ENCODE data around the gene SAP30L.
A peak's percentile ranks its signal among the peaks of the same experiment; 100 is the strongest.

SAP30L gene, protein sequence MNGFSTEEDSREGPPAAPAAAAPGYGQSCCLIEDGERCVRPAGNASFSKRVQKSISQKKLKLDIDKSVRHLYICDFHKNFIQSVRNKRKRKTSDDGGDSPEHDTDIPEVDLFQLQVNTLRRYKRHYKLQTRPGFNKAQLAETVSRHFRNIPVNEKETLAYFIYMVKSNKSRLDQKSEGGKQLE

DNA sequence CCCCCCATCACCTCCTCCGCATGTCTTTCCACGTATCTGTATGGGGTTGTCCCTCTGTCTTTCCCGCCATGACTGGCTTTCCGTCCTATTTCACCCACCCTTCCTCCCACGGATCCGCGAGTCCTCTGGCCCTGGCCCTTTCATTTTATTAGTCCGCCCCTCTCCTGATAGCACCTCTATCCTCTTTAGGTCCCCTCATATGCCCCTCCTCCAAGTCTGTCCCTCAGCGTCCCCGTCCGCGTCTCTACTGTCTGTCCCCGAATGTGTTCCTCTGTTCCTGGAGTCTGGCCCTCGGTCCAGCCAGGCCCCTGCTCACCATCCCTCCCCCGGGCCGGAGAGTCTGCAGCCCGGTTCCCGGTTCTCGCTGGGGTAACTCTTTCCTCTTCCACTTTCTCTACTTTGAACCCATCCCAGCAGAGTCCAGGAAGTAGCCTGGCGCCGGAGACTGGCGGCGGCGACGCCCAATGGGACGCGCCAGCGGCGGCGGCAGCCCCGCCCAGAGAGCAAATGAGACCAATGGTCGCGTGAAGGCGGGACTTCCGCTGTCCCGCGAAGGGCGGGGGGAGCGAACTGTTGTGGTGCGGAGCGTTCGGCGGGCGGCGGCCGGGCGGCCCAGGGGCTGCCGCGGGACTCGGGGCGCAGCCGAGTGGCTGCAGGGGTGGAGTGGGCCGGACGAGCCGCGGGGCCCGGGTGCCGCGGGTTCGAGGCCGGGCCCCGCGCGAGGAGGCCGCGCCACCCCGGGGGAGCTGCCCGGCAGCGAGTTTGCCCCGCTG, at the start of gene SAP30L:
TSS of gene SAP30L (plus strand) at position 576 of the 773 bp plus-strand sequence. CDS start 608 bp downstream, outside the sequence.
- Histone ChIP-seq H3K4me3 (ENCODE audit: low read length) (peak within 1 kb of the TSS; percentile 81), H3K36me3 (ENCODE audit: insufficient read depth, low read length) (peaks cover 21% of the 10 kb centered on the region), H3K27me3 (ENCODE audit: insufficient read depth, low read length) (no peaks in the 10 kb centered on the region), H3K9me3 (ENCODE audit: low read length) (no peaks in the 10 kb centered on the region), H3K4me1 (ENCODE audit: insufficient read depth, low read length) (peaks cover 13% of the 10 kb centered on the region), H2AFZ (ENCODE audit: low read depth, low read length) (peak within 1 kb of the TSS; percentile 77)

DNA sequence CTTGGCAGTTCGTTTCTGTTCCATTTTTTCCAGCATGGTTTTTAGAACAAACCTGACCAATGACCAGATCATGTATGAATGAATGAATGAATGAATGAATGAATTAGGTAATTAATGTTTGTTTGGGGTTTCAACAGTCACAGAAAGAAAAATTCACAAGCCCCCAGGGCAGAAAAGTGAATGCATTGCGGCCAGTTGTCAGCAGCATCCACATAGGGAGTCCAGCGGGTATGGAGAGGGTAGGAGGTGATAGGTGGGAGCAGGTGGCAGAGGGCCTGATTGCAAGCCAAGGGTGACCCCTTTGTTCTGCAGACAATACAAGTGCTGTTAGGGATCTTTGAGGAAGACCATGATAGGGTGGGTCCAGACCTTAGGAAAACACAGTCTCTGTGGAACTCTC, 49.7 kb upstream of the SAP30L start:
- Histone ChIP-seq H3K4me3 (ENCODE audit: low read length) (no peak overlapping the region), H3K4me1 (ENCODE audit: insufficient read depth, low read length) (peaks cover 3% of the 10 kb centered on the region), H3K9me3 (ENCODE audit: low read length) (no peaks in the 10 kb centered on the region), H3K36me3 (ENCODE audit: insufficient read depth, low read length) (no peaks in the 10 kb centered on the region), H3K27me3 (ENCODE audit: insufficient read depth, low read length) (no peaks in the 10 kb centered on the region), H2AFZ (ENCODE audit: low read depth, low read length) (no peak overlapping the region)

DNA sequence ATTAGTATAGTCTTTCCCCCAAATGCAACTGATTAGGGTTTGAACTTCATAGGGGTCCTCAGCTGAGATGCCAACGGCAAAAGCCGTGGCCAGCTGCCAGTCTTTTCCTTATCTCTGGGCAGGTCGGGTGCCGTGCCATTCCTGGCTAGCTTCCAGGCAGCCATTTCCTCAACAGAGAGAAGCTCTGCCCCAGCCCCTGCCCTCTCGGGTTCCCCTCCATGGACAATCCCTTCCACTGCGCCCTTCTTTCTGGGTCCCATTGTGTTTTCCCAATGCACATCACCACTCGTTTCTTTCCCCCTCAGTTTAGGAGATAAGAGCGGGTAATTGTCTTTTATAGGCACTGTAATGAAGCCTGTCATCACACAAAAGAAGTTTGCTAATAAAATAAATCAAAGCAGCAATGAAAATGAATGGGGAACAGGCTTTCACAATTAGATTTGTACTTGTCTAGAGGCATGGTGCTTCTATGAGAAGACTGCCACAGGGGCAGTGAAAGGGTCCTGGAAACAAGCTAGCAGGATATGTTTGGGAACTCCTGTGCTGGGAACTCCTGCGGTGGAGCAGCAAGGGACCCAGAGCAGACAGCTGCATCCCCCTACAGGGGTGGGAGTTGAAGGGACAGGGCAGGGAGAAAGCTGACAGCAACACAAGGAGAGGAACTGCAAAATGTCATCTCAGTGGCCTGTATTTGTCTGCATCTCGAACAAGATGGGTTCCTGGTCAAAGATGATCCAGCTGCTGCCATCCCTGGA, 48.0 kb upstream of the SAP30L start:
- H3K27me3 ChIP-seq (ENCODE audit: insufficient read depth, low read length) = no peaks in the 10 kb centered on the region

DNA sequence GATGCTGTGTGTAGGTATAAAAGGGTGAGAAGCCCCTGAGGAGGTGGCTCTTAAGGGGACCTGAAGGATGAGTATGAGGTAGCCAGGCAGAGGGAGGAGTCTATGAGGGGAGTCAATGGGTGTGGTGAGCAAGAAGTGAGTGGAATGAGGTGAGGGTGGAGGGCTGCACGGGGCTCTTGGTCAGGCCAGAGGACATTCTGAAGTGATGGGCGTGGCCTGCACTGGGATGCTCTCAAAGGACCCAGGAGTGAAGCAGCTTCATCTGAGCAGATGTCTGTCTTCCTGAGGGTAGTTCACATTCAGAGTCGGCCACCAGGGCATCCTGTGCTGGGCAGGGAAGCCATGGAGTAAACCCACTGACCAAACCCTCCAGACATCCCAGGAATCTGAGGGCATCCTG, 45.1 kb upstream of the SAP30L start:
- Histone ChIP-seq H3K9me3 (ENCODE audit: low read length) (no peaks in the 10 kb centered on the region), H3K36me3 (ENCODE audit: insufficient read depth, low read length) (no peaks in the 10 kb centered on the region), H3K27me3 (ENCODE audit: insufficient read depth, low read length) (no peaks in the 10 kb centered on the region), H3K4me1 (ENCODE audit: insufficient read depth, low read length) (peaks cover 5% of the 10 kb centered on the region), H2AFZ (ENCODE audit: low read depth, low read length) (no peak overlapping the region), H3K4me3 (ENCODE audit: low read length) (no peak overlapping the region)

More for the DNA sequence above, 48.0 kb upstream of the SAP30L start:
- H3K9me3 ChIP-seq (ENCODE audit: low read length) = no peaks in the 10 kb centered on the region
- no peaks in the 10 kb centered on the region for H3K36me3 ChIP-seq (ENCODE audit: insufficient read depth, low read length)
- H2AFZ ChIP-seq (ENCODE audit: low read depth, low read length) = no peak overlapping the region
- H3K4me1 ChIP-seq (ENCODE audit: insufficient read depth, low read length) = peaks cover 3% of the 10 kb centered on the region
- no peak overlapping the region for H3K4me3 ChIP-seq (ENCODE audit: low read length)

DNA sequence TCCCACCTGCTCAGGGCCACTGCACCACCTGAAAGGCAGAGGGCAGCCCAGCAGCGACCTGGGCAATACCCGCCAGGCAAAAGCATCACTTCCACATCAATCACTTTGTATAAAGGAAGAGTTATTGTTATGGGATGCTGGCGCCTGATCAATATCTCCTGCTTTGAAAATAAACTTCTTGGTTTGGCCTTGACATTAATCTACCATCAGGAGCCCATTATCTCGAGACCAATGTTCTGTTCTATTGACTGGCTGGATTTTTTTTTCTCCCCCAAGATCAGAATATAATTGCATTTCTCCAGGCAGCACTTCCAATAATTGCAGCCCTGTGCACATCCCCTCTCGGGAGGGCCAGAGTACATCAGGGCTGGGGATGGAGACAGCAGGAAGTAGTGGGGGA, 44.4 kb upstream of the SAP30L start:
- H3K9me3 ChIP-seq (ENCODE audit: low read length) = no peaks in the 10 kb centered on the region

DNA sequence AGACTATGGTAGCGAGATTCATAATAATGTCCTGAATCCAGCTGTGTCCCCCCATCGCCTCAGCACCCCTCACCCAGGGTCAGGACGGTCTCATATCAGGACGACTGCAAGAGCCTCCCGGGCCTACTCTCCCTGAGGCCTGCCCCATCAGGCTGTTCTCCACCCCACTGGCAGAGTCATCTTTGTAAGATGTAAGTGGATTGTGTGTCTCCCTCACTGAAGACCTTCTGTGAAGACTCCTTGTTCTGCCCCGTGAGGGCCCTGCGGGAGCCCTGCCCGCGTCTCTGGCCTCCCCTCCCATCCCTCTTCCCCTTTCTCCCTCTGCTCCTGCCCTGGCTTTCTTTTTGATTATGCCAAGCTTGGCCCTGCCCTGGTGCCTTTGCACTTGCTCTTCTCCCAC, 43.9 kb upstream of the SAP30L start:
- Histone ChIP-seq H3K9me3 (ENCODE audit: low read length) (no peaks in the 10 kb centered on the region), H3K36me3 (ENCODE audit: insufficient read depth, low read length) (no peaks in the 10 kb centered on the region), H3K4me1 (ENCODE audit: insufficient read depth, low read length) (peaks cover 4% of the 10 kb centered on the region), H3K27me3 (ENCODE audit: insufficient read depth, low read length) (no peaks in the 10 kb centered on the region), H3K4me3 (ENCODE audit: low read length) (no peak overlapping the region), H2AFZ (ENCODE audit: low read depth, low read length) (no peak overlapping the region)

More for the DNA sequence above, 44.4 kb upstream of the SAP30L start:
- H2AFZ ChIP-seq (ENCODE audit: low read depth, low read length) = no peak overlapping the region
- no peaks in the 10 kb centered on the region for H3K36me3 ChIP-seq (ENCODE audit: insufficient read depth, low read length)
- H3K27me3 ChIP-seq (ENCODE audit: insufficient read depth, low read length) = no peaks in the 10 kb centered on the region
- peaks cover 4% of the 10 kb centered on the region for H3K4me1 ChIP-seq (ENCODE audit: insufficient read depth, low read length)
- no peak overlapping the region for H3K4me3 ChIP-seq (ENCODE audit: low read length)

DNA sequence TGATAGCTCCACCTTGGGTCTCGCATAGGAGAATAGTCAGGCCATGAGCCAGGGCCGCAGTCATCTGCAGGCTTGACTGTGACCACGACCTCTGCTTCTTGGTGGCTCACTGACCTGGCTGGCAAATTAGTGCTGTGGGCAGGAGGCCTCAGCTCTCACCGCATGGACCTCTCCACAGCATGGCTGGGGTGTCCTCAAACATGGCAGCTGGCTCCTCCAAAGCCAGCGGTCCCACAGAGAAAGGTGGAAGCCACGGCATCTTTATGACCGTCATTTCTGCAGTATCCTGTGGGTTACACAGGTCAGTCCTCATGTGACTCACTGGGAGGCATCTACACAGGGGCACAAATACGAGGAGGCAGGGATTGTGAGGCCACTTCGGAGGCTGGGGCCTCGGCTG, 43.2 kb upstream of the SAP30L start:
- H3K9me3 ChIP-seq (ENCODE audit: low read length) = no peaks in the 10 kb centered on the region
- H3K4me3 ChIP-seq (ENCODE audit: low read length) = no peak overlapping the region
- no peaks in the 10 kb centered on the region for H3K27me3 ChIP-seq (ENCODE audit: insufficient read depth, low read length)
- H3K4me1 ChIP-seq (ENCODE audit: insufficient read depth, low read length) = peaks cover 4% of the 10 kb centered on the region
- no peak overlapping the region for H2AFZ ChIP-seq (ENCODE audit: low read depth, low read length)
- H3K36me3 ChIP-seq (ENCODE audit: insufficient read depth, low read length) = no peaks in the 10 kb centered on the region

DNA sequence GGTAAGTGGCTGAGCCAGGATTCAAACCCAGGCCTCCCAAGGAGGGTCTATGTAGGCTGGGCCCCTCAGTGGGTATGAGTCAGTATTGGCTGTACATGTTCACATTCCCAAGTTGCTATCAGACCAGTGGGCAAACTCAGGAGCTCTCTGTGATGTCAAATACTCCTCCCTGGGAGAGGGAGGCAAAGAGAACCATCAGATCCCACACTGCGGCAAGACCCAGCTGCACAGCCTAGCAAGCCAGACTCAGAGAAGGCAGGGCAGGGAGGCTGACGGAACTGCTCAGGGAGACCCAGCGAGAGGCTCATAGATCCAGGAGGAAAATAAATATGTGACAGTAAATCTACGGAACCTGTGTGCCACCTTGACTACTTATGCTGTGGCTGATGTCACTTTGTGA, 42.6 kb upstream of the SAP30L start:
- Histone ChIP-seq H3K27me3 (ENCODE audit: insufficient read depth, low read length) (no peaks in the 10 kb centered on the region), H3K4me1 (ENCODE audit: insufficient read depth, low read length) (peaks cover 4% of the 10 kb centered on the region), H2AFZ (ENCODE audit: low read depth, low read length) (no peak overlapping the region), H3K4me3 (ENCODE audit: low read length) (no peak overlapping the region), H3K9me3 (ENCODE audit: low read length) (no peaks in the 10 kb centered on the region), H3K36me3 (ENCODE audit: insufficient read depth, low read length) (no peaks in the 10 kb centered on the region)

DNA sequence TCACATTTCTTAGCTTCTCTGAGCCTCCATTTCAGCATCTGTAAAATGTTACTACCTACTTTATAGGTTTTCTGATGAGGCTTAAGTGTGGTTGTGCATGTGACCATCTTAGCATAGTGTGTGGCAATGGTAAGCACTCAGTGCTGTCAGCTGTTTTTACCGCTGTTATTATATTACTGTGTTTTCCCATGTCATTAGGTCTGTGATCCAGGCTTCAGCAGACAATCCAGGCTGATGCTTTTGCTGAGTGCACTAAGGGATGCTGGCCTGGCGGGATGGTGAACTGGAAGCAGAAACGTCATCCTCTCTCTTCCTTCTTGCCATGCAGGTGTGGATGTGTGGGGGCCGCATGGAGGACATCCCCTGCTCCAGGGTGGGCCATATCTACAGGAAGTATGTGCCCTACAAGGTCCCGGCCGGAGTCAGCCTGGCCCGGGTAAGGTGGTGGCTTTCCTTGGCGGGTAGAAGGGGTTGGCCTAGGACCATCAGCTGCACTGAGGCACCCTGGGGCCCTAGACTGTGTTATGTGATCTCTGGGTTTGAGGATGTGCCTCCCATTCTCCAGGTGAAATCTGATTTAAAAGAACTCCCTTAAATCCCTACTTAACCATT, 41.9 kb upstream of the SAP30L start:
- H3K4me3 ChIP-seq (ENCODE audit: low read length) = no peak overlapping the region

DNA sequence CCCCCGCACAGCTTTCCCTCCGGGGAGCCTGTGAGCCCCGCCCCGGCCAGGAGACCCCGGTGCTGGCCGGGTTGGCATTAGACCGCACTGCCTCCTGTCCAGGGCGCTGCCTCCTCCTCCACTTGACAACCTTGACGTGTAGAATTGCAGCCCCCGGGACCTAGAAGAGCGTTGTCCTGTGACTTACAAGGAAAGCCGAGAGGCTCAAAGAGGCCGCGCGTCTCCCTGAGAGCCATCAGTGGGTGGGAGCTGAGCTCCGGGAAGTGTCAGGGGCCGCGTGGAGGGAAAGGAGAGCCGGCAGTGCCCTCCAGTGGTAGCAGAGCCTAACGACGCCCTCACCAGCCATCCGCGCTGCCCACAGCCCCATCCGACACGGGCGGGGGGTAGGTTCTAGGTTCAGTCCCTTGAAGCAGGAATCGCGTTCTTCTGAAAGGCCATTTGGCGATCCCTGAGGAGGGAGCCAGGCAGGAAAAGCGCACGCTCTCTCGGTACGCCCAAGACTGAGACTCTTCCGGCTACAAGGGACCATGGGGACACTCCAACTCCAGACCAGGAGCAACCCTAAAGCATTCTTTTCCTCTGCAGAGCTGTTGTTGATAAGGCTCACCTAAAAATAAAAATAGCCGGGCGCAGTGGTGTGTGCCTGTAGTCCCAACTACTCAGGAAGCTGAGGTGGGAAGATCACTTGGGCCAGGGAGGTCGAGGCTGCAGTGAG, 40.6 kb upstream of the SAP30L start:
- Histone ChIP-seq H3K4me1 (ENCODE audit: insufficient read depth, low read length) (peaks cover 4% of the 10 kb centered on the region), H2AFZ (ENCODE audit: low read depth, low read length) (peak overlapping the region; percentile 78), H3K9me3 (ENCODE audit: low read length) (no peaks in the 10 kb centered on the region), H3K27me3 (ENCODE audit: insufficient read depth, low read length) (no peaks in the 10 kb centered on the region), H3K4me3 (ENCODE audit: low read length) (no peak overlapping the region), H3K36me3 (ENCODE audit: insufficient read depth, low read length) (no peaks in the 10 kb centered on the region)

More for the DNA sequence above, 41.9 kb upstream of the SAP30L start:
- Histone ChIP-seq H3K27me3 (ENCODE audit: insufficient read depth, low read length) (no peaks in the 10 kb centered on the region), H3K36me3 (ENCODE audit: insufficient read depth, low read length) (no peaks in the 10 kb centered on the region), H3K4me1 (ENCODE audit: insufficient read depth, low read length) (peaks cover 4% of the 10 kb centered on the region), H3K9me3 (ENCODE audit: low read length) (no peaks in the 10 kb centered on the region), H2AFZ (ENCODE audit: low read depth, low read length) (no peak overlapping the region)

DNA sequence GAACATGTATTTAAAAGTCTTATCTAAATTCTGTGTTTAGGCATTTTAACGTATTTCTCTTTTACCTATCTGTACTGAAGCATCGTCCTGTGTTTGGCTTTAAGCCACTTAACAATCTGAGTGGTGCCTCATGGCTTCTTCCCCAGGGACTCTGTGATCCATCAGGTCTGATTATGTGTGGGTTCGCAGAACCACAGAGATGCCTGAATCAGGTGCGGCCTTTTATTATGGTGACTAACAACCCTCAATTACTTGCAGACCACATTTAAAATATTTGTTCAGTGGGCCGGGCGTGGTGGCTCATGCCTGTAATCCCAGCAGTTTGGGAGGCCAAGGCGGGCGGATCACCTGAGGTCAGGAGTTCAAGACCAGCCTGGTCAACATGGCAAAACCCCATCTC, 39.6 kb upstream of the SAP30L start:
- Histone ChIP-seq H3K9me3 (ENCODE audit: low read length) (no peaks in the 10 kb centered on the region), H3K27me3 (ENCODE audit: insufficient read depth, low read length) (no peaks in the 10 kb centered on the region), H3K4me1 (ENCODE audit: insufficient read depth, low read length) (peaks cover 4% of the 10 kb centered on the region), H3K36me3 (ENCODE audit: insufficient read depth, low read length) (no peaks in the 10 kb centered on the region), H3K4me3 (ENCODE audit: low read length) (no peak overlapping the region), H2AFZ (ENCODE audit: low read depth, low read length) (no peak overlapping the region)

DNA sequence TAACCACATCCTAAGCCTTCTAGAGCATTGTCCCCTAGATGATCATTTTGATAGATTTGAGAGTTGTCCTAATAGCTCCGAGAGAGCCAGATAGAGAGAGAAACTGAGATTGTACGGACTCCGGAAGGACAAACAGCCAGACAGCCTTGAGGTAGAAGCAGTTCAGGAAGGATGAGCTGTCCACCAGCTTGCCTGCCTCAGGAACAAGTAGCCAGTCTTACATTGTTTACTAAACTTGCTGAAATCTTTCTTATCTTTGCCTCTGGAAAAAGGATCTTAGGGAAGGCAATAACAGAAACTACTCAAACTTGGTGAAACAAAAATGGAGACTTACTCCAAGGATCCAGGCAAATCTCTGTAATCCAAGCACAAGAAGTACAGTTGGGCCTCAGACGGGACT, 39.0 kb upstream of the SAP30L start:
- Histone ChIP-seq H3K4me1 (ENCODE audit: insufficient read depth, low read length) (peaks cover 4% of the 10 kb centered on the region), H3K36me3 (ENCODE audit: insufficient read depth, low read length) (no peaks in the 10 kb centered on the region), H3K9me3 (ENCODE audit: low read length) (no peaks in the 10 kb centered on the region), H3K4me3 (ENCODE audit: low read length) (no peak overlapping the region), H2AFZ (ENCODE audit: low read depth, low read length) (no peak overlapping the region), H3K27me3 (ENCODE audit: insufficient read depth, low read length) (no peaks in the 10 kb centered on the region)
